T-helper 2 cell (primary cell): ENCODE measurements around the gene ANO2.
A peak's percentile ranks its signal among the peaks of the same experiment; 100 is the strongest.

ENCODE experiments used
- DNase-seq, 5 experiments: peaks; one replicate each; pipeline versions ENCODE4 v3.0.0 to v3.0.0-alpha.2; 2012 to 2022

The ANO2 gene

DNA sequence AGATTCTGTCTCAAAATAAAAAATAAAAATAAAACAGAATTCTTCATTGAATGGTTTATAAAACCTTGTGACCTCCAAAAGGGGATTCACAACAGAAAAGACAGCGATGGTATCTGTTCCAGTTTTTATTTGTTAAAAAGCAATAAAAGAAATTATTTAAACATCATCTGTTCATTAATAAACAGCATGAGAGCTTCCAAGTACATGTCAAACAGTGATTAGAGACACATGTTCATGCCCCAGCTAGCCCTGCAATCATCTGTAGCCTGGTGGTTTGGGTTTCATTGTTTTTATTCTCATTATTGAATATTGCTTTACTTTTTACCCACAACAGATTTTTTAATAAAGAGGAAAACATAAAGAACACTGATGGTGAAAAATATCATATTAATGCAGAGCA lies 173.3 kb downstream of the ANO2 start:
- no peak for DNase-seq

DNA sequence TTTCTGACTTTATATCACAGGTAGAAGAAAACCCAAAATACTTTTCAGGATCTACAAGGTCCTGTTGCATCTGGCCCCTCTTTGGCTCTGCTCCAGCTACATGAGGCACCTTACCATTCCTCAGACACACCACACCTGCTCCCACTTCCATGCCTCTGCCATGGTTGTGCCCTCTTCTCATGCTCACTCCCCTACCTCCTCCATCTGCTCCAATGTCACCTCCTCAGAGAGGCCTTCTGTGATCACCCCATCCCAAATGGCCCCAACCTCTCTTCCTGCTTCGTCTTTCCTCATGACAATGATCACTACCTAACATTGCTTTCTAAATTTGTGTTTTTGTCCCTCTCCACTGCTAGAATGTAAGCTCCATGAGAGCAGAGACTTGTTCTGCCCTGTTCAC lies 174.3 kb downstream of the ANO2 start:
- no peak for DNase-seq

DNA sequence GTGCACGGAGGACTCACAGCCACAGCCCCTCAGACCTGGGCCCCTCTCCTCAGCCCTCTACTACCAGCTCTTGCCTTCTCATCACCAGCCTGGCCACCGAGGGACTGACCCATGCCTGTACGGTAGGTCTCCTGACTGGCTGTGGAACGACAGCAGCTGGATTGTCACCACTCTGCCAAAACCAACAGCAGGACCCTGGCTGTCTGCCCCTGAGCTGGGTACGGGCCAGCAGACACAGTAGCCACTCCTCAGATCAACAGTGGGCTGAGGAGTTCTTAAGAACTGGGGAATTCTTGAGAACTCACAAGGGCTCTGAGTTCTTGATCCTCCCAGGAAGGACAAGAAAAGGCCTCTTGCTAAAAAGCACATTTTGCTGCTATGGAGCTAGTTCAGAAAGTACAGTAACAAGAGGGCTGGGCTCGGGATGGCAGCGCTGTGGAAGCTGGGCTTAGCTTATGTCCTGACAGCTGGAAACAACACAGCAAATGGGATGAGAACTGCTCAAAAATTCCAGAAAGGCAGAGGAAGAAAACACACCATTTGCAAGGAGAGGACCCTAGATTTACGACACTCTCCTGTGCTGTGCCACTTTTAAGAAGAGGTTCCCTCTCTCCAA lies 176.4 kb downstream of the ANO2 start:
- no peak for DNase-seq

DNA sequence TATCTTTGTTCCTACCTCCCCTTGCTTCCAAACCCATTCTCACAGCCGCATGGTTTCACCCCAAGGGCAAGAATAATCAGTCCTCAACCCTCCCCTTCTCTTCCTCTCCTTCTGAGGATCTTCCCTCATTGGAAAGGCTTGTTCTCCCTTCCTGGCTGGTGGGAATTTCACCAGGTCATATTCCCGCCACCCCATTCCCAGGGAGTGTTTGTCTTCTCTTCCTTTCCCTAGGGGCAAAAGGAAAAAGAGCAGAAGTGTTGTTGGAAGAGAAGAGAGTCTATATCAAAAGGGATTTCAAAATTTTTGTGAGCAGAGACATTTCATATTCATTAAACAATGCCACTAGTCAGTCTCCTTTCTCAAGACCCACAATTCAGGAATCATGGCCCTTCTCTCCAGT lies 176.9 kb downstream of the ANO2 start:
- DNase-seq = no peak

DNA sequence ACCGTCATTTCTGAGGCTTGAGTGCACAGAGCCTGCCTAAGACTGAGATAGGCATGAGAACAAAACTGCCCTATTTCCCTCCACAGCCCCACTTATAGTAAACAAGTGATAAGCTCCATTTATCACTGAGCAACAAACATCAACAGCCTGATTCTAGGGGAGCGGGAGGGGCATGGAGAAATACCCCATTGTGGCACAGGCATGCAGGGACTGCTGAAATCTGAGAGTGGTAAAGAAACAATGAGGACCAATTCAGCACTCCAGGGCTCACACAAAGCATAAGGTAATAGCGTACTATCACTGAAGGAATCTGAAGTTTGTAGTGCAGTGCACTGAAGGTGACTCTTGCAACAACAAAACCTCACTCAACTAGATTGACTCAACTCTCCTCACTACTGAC lies 186.7 kb downstream of the ANO2 start:
- DNase-seq = no peak

DNA sequence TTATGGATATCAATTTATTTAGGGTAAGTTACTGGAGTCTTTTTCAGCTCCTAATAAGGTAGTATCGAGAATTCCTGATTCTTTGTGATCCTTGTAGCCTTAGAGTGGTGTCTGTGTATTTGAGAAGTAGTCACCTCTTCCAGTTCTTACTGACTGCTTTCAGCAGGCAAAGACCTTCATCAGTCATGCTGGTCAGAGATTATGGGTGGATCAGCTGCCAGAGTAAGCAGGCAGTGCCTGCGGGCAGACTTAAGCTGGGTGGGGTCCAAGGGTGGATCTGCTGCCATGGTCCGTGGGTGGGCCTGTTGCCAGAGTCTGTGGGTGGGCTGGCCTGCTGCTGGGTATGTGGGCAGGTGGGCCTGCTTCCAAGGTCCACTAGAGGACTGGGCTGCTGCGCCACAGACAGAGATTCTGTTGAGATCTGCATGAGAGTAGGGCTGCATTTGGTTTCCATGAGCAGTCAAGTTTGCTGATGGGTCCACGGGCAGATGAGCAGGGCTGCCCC lies 188.7 kb downstream of the ANO2 start:
- no peak for DNase-seq

DNA sequence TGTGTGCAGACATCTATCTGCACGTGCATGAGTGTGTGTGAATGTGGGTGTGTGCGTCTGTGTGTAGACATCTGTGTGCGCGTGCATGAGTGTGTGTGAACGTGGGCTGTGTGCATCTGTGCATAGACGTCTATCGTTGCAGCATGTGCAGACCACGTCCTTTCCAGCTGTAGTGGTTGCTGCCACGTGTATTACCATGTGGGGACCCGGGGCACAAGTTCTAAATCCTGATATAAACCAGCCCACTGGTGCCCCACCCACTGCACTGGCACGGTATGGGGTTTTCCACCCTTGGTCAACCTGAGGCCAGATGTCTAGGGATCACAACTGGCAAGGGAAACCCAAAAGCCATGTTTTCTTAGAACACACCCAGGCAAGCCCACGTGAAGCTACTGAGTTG lies 197.0 kb downstream of the ANO2 start:
- DNase-seq = no peak

DNA sequence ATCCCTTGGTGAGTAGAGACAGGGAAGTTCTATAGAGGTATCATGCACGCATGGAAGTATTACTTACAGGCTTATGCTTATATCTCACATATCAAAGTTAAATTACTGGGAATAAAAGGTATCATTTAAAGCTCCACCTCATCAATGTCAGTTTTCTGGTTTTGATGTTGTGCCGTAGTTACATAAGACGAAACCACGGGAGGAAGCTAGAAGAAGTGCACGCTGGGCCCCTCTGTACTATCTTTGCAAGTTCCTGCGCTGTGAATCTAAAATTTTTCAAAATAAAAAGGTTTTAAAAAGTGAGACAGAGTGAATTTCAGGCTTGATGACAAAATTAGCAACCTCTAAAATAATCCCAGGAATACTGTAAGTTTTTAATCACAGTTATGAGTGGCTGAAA lies 198.1 kb downstream of the ANO2 start:
- DNase-seq = no peak

DNA sequence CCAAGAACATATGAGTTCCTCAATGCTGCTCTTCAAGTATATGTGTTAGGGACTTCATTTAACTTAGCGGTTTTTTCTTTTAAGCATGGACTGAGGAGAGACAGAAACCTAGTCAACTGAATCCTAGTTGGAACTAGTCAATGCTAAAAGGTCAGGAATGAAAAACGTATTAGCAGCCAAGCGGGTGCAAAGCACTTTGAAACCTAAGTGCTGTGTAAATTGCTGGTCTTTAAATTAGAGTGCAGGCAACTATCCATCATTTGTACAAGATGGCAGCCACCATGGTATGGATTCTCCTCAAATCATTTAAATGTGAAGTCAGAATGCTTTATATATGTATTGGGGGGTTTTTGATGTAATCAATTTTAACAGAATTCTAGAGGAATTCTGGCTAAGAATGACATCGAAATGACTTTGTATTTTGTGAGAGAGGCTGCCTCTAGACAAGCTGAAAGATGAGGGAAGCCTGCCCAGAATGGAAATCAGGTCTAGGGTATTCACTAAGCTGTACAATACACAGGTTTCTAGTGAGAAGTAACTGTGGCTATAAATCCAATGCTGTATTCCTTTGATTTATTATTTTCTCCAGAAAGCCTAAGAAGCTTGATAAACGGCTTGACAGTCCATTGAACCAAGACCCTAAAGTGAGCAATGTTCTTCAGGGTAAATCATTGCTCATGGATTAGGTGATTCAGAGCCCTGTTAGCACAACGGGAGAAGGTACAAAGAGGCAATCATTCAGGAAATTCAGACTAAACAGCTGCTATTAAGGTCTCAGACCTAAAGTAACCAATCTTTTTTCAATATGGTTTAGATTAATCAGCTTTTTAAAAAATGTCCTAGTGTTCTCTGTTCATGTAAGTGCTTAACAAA lies 198.8 kb downstream of the ANO2 start:
- DNase-seq = no peak

DNA sequence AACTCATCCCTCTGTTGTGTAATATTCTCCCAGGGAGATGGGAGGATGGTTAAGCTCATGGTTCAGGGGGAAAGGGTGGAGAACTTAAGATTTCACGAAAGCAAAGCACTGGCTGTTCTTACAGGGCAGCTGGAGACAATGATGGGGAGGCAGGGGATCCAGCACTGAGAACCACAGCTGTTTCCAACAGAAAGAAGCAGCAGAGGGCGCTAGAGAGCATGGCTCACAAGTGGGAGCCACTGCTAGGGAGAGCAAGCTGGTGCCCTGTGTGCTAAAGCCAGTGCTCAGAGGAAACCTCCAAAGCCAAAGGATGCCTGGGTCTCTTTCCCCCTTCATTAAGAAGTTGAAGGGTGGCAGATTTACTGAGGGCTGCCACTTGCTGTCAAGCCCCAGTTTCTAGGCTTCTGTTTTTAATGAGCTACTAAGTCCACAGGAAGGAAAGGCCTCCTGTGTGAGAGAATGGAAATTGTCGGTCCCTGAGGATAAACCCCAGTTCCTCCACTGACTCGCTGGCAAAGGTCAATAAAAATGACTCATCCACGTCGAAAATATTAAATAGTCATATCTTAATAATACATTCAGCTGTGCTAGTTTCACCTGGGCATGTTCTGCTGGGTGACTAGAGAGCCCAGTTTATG lies 199.7 kb downstream of the ANO2 start:
- peak in 1 of 5 experiments; percentile 51 for DNase-seq

DNA sequence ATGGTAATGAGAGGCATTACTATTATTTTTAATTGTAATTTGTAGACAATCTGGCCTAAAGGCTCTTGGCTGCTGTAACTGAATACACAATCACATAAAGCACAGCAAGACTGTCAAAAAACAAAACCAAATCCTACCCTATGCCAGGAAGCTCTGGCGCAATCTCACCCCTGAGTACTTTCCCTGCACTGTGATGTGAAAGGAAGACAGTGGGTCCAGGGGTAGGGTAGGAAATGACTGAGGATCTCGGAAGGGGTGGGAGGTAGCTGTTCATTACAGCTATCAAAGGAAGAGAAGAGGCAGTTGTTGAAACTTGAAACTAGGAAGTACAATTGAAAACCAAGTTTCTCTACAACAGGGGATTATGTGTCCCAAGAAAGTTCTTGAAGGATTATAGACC lies 202.8 kb downstream of the ANO2 start:
- no peak for DNase-seq

DNA sequence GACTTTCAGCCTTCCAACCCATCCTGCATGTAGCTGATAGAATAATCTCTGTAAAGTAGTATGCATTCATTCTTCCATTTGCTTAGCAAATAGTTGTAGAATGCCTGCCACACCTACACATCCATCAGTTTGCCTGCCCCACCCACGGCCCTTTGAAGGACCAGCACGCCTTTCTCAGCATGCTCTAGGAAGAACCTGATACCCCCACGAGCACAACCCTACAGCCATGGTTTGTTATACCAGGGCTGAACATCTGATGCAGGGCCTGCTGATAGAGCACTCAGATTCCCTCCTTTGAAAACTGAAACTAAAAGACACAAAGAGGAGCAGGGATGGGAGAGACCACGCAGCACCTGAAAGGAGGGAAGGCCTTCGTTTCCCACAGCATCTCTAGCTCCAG lies 205.1 kb downstream of the ANO2 start:
- no peak for DNase-seq

DNA sequence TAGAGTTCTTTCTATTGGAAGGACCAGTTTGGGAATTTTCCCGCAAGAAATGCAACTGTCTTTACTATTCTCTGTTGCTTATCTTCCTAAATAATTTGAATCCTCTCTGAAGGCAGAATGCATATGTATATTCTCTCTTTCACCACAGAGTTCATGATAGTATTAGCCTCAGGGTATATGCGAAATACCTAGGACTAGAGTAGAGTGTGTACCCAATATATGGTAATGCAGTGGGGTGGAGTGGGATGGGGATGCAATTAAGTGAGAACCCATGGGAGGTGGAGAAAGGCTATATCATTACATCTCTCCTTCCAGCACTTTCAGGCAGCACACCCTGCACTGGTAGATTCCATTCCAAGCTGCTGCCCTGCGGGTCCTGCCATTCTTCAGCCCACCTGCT lies 207.3 kb downstream of the ANO2 start:
- DNase-seq = no peak

DNA sequence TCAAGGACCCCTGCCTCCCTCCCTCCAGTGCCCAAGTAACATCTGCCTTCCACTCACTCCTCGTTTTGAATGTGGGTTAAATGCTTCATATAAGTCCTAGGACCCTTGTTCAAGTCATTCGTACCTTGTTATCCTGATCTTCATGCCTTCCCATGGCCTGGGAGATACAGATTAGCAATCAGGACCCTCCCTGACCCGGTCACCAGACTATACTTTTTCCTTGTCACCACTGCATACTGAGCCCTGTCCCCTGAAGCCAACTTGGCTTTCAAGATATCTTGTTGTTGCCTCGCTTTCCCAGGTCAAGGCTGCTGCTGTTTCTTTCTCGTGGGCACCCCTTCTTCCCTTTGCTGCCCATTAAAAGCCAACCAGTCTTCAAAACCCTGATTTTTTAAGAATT lies 208.5 kb downstream of the ANO2 start:
- no peak for DNase-seq

DNA sequence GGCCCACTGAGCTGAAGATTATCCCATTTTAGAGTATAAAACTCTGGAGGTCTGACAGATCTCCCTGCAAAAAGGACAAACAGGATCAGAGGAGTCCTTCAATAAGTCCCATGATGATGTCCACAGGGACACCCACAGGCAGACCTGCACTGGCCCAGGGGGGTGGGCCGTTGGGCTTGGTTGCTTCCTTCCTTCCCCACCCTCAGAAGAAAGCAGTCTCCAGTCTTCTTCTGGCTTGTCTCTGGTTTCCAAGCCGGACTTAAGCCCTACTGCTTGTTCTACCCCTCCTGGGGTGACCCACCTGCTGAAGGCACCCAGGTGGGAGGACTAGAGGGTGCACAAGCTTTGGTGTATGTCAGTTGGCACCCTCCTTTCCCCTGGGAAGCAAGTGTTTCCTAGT lies 209.0 kb downstream of the ANO2 start:
- DNase-seq = no peak

DNA sequence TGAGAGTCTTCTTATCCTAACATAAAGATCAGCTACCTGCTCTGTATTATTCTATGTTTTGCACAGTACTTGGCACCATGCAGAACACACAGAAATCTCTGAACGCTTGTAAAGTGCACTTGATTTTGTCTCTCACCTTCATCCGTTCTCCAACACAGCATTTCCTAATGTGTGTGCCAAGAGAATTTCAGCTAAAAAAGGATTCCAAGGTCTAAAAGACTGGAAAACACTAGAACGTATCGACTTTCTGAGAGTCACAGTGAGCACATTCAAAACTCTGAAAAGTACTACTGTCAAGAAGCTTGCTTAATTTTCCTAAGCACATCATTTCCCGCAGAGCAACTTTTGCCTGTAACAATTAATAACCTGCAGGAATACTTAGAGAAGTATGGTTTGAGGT lies 211.1 kb downstream of the ANO2 start:
- DNase-seq = no peak

DNA sequence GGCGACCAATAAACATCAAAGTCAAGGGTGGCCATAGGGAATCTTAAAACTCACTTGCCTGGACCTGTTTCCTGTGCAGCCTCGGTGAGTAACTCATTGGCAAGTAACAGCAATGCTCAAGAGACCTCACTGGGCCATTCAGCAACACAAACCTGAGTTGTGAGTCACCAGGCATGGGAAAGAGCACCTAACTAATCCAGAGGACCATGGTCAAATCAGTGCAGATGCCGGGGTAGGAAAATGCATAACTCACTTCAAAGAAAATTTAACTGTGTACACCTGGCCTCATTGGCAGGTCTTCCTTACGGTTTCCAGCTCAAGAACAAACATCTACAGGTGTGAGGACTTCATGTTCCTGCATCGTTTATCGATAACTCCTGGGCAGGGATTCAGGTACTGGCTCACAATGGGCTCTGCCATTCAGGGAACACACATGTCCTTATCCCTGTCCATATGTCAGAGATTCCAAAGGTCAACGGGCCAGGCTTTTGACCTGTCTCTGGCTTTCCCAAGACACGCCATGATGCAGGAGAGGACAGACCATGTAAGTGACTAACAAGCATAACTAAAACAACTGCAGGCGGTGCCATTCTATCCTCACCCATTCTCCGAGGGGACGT lies 211.8 kb downstream of the ANO2 start:
- DNase-seq = no peak

DNA sequence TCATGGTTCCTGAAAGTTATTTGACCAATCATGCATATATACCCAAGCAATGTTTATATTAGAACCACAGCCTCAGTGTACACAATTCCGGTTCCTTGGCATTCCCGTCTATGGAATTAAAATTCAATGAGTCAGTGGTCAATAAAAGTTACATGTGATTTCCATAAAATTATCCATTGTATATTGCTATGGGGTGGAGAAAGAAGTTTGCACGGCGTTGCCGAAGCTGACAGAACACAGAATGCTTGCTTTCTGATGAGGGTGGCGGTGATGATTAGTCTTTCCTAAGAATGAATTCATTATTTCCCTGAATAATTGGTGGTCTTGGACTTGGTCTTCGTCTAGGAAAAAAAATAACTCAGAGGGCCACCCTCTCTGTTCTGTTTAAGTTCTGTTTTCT lies 214.1 kb downstream of the ANO2 start:
- DNase-seq = no peak

DNA sequence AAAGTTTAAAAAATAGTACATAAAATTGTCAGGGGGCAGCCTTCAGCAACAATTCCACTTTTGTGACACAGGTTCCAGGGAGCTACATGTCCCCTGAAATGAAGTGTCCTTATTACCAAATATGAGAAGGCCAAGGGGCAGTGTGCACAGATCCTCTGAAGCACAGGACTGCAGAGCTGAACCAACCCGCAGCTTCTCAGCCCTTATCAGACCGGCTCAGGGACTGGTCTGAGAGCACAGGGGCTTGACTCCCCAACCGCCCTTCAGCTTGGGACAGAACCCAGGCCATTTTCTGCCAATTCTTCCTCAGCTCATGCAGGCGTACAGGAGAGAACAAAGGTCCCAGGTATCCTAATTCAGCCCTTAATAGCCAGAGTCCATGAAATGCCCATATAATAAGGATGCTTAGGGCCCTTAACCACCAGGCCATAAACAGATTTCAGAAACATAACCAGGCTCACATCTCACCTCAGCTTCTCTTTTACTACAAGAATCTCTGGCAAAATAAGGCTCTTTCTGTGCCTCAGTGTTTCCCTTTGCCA lies 221.3 kb downstream of the ANO2 start:
- DNase-seq = no peak

DNA sequence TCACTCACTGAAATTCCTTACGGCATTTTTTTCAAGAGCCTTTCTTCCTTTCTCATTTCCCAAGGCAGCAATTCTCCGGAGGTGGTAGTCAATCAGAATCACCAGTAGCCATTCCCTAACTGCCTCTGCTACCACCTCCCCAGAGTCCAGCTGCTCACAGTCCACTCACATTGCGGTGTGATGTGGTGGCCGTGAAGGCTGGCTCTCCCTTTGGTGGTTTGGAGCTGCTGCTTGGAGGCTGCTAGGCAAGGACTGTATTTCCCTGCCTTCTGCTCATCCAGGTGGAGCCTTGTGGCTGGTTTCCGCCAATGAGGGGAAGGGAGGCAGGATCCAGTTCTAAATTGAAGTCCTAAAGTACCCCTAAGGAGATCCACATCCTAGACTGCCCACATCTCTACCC lies 222.0 kb downstream of the ANO2 start:
- DNase-seq = no peak

DNA sequence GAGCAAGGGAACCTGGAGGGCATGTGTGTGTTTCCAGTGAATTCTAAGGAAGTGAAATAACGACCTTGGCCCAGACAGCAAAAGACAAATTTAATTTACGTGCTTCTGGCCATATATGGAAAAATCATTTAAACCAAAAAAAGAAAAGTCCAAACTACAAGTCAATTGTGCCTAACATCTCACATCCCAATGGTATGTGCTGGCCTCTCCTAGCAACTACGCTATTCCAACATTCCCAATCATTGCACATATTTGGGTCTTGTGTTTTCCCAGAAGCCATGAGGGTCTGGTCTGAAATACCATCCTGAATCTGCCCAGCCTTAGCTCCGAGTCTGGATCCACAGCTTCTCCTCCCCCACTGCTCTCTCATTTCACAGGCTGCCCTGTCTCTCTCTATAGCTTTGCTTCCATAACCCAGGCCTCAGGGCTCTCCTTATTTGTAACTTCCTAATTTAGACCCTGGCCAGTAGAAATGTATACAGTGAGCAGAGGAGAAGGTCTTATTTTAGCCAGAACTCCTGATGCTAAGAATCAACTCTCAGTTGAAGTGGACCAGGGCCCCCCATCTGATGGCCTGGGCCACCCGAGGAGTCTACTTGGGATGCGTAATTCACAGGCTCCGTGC lies 224.6 kb downstream of the ANO2 start:
- no peak for DNase-seq

DNA sequence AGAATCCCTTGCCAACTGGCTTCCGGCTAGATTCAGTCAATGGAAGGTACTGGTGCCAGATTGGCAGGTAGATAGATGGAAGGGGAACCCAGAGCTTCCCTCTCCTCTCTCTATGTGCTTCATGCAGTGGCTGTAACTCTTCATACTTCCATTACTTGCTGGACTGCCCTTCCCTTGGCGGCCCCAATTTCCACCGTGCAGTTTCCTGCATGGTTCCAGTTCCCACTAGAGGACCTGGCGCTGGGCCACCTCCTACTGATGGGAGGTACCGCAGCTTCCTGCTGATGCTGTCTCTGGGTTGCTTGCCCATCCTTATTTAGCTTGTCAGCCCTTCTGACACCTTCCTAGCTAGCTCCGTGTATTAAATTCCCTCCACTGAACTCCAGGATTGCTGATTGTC lies 226.4 kb downstream of the ANO2 start:
- no peak for DNase-seq

DNA sequence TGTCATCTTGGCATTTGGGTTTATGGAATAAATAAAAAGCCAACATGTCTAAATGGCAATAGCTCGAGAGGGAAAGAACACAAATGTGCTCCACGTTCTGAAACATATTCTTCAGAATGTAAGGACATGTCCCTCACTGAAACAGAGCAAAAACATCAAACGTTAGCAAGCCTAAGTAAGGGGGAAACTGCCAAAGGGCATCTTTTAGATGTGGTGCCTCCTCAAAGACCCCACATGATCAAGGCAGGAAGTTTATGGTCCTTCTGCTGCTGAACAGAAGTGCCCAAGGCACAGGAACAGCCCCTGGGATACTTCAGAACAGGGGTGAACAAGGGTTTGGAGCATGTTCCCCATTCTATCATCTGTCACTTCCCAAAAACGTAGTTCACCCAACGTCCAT lies 227.0 kb downstream of the ANO2 start:
- DNase-seq = no peak
